ENCODE results near the gene SEC24D.

GRCh38 chr4:118767109-118767508 is 68.8 kb downstream of the SEC24D start:
- no peak for TF ChIP-seq CTCF (IDR thresholded peaks at IDR 0.05; ENCODE audit: low read length)
- no peak for TF ChIP-seq EZH2 (IDR thresholded peaks at IDR 0.05; ENCODE audit: borderline replicate concordance, low read length)
